Lung (tissue), 12 donors: Measurements from ENCODE around the gene VPS72. TPM values are rescaled to one million over a fixed set of nuclear protein-coding genes. Genes with fewer than 3 reads are reported as not detected.

Source experiments
- ATAC-seq: fragments of 200-7000 bp; cut with Tn5 transposase; one replicate; pipeline ENCODE4 v1.9.1; 2020; ENCODE audit warnings: moderate number of reproducible peaks; ENCODE audit not compliant: insufficient read depth, low FRiP score
- DNase-seq, 3 donors: peaks; one replicate each; pipeline ENCODE4 v3.0.0-alpha.2; 2013 to 2017
- H3K27ac ChIP-seq, 2 donors: one replicate each; pipeline ENCODE4 v1.5.1; 2013; ENCODE audit warnings: mild to moderate bottlenecking in 2 of 2, moderate library complexity in 2 of 2, control low read depth in 1 of 2, inconsistent platforms in 1 of 2, low read depth in 1 of 2, low read length in 1 of 2
- H3K27me3 ChIP-seq, 3 donors: one replicate each; pipeline ENCODE4 v1.5.1; 2013; ENCODE audit warnings: low read length in 2 of 3; ENCODE audit not compliant: control insufficient read depth in 3 of 3, insufficient read depth in 3 of 3
- H3K36me3 ChIP-seq, 4 donors: one replicate each; pipeline ENCODE4 v1.5.1; 2013; ENCODE audit warnings: low read length in 4 of 4, mild to moderate bottlenecking in 1 of 4, moderate library complexity in 1 of 4; ENCODE audit not compliant: control insufficient read depth in 4 of 4, insufficient read depth in 4 of 4
- H3K4me1 ChIP-seq, 5 donors: one replicate each; pipeline ENCODE4 v1.5.1; 2013; ENCODE audit warnings: low read length in 5 of 5, mild to moderate bottlenecking in 2 of 5, moderate library complexity in 1 of 5; ENCODE audit not compliant: control insufficient read depth in 5 of 5, insufficient read depth in 5 of 5
- H3K4me3 ChIP-seq: one replicate; pipeline ENCODE4 v1.5.1; 2013; ENCODE audit warnings: mild to moderate bottlenecking, control low read depth, moderate library complexity
- H3K9ac ChIP-seq, 2 donors: one replicate each; pipeline ENCODE4 v1.5.1; 2013; ENCODE audit warnings: low read length in 2 of 2, control low read depth in 1 of 2; ENCODE audit not compliant: insufficient read depth in 1 of 2
- H3K9me3 ChIP-seq, 4 donors: one replicate each; pipeline ENCODE4 v1.5.1; 2013; ENCODE audit warnings: low read length in 3 of 4, mild to moderate bottlenecking in 1 of 4, moderate library complexity in 1 of 4; ENCODE audit not compliant: control insufficient read depth in 4 of 4, insufficient read depth in 3 of 4
- CTCF ChIP-seq: IDR thresholded peaks from 2 replicates; pipeline ENCODE4 v1.5.1; 2012; ENCODE audit warnings: mild to moderate bottlenecking; ENCODE audit errors: control extremely low read depth, extremely low read depth
- whole genome bisulfite sequencing, 2 donors: extraction: QIAGEN DNeasy Blood & Tissue Kit; methylation state at CpG; one replicate each; pipeline ENCODE4 v1.1.7; 2013; 5-methylcytosine and 5-hydroxymethylcytosine counted together
- polyA plus RNA-seq, 2 donors: library from polyadenylated mRNA; stranded (reverse); fragments of 200-250 nt; gene quantifications; one replicate each; pipeline ENCODE4 v1.2.1, GENCODE V29; 2013
- total RNA-seq, 2 donors: library from RNA; depleted of rRNA in 1 of 2; stranded (reverse); fragments of >200 nt in 1 of 2; gene quantifications; one replicate each; pipeline ENCODE4 v1.2.1, GENCODE V29; 2014 to 2021
- donor health status: control.
- donor health status: control.
- donor health status: Bipolar disorder and iron deficiency.
- donor health status: healthy.
- donor health status: DM: yes; HTN: yes; CAD: no.

The VPS72 gene
- total and polyA plus RNA-seq, 4 donors = 28.6 to 39.1 (median 30.8) TPM

- peaks cover 0 to 33% (median 7%) of the 10 kb centered on the region in 4 donors for H3K36me3 ChIP-seq
- no peak overlapping the region for H3K27ac ChIP-seq
- H3K27me3 ChIP-seq = no peaks in the 10 kb centered on the region
- ATAC-seq (no peak), DNase-seq (peak in 2 of 3 donors; percentile 29 to 33)
- H3K4me3 ChIP-seq = no peak overlapping the region
- 81 to 86% methylated on average over 61 to 65 of the region's 65 CpGs for WGBS, 2 donors
- H3K4me1 ChIP-seq = peaks cover 0 to 21% (median 0%) of the 10 kb centered on the region in 5 donors
- no peak overlapping the region for H3K9ac ChIP-seq
- no peaks in the 10 kb centered on the region for H3K9me3 ChIP-seq
- TF ChIP-seq CTCF = no peak
Measured at GRCh38 chr1:151133018-151133806, 56.8 kb downstream of the VPS72 start.

GRCh38 chr1:151132335-151133017 lies 57.5 kb downstream of the VPS72 start:
- Histone ChIP-seq H3K36me3 (peaks cover 0 to 31% (median 7%) of the 10 kb centered on the region in 4 donors), H3K27me3 (no peaks in the 10 kb centered on the region), H3K27ac (no peak overlapping the region), H3K4me3 (no peak overlapping the region), H3K4me1 (peaks cover 0 to 21% (median 0%) of the 10 kb centered on the region in 5 donors), H3K9ac (no peak overlapping the region), H3K9me3 (no peaks in the 10 kb centered on the region)
- no peak for TF ChIP-seq CTCF
- WGBS, 2 donors = 72 to 86% methylated on average over 68 to 74 of the region's 74 CpGs
- ATAC-seq = no peak
- DNase-seq = no peak

GRCh38 chr1:151131701-151132334 lies 58.2 kb downstream of the VPS72 start:
- TF ChIP-seq CTCF = no peak
- Histone ChIP-seq H3K36me3 (peaks cover 0 to 30% (median 7%) of the 10 kb centered on the region in 4 donors), H3K4me3 (no peak overlapping the region), H3K27me3 (no peaks in the 10 kb centered on the region), H3K9me3 (no peaks in the 10 kb centered on the region), H3K9ac (peak overlapping the region in 1 of 2 donors; percentile 77), H3K27ac (no peak overlapping the region), H3K4me1 (peaks cover 0 to 21% (median 0%) of the 10 kb centered on the region in 5 donors)
- ATAC-seq (peak; percentile 25), DNase-seq (peak; percentile 38 to 51 (median 43))
- 53% methylated on average over 39 of the region's 39 CpGs for WGBS, 2 donors
